Measurements from ENCODE around the gene PLXDC2.

- TF ChIP-seq EZH2 (IDR thresholded peaks at IDR 0.05; ENCODE audit: borderline replicate concordance, insufficient read depth, low read depth, low read length, poor library complexity, severe bottlenecking) (no peak), CTCF (IDR thresholded peaks at IDR 0.05) (no peak)
These were observed 356.8 kb downstream of the PLXDC2 start for GRCh38 chr10:20173046-20173445.

Data from B cell (primary cell).